Ramos (cell line): Measurements from ENCODE around the gene GSC.
"Not testable (repeated sequence)": the region's sequence is repeated elsewhere in the genome, so short reads cannot be mapped to it uniquely, and the experiment has no call there.

ENCODE experiments used
- in situ Hi-C: fragments of 300-500 bp; cut with MboI; formaldehyde crosslinking; loops from one replicate; pipeline ENCODE4 v1.14.3; 2022; ENCODE audit warnings: low sequenced_read_pairs; ENCODE audit not compliant: unreplicated experiment

The GSC gene

GRCh38 chr14:94769391-94770250 lies at the start of gene GSC:
Gene GSC (minus strand): TSS chr14:94770113. CDS start chr14:94770015, 98 bp downstream.
- in situ Hi-C loops: no loop called here

GRCh38 chr14:94819531-94819930 lies 49.6 kb upstream of the GSC start:
- in situ Hi-C loops: no loop called here

DNA sequence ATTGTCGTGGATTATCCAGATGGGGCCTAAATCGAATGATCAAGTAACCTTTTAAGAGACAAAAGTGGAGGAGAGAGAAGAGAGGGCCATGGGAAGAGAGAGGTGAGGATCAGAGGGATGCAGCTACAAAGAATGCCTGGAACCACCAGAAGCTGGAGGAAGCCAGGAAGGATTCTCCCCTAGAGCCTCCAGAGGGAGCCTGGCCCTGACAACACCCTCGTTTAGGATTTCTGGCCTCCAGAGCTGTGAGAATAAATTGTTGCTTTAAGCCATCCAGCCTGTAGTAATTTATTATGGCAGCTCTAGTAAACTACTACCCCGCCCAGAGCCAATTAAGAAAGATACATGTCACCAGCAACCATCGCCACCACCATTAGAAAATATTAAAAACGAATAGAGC lies 46.2 kb upstream of the GSC start:
- in situ Hi-C loops: no loop called here

- in situ Hi-C loops: no loop called here
These were observed 35.9 kb upstream of the GSC start for GRCh38 chr14:94805680-94806288.

DNA sequence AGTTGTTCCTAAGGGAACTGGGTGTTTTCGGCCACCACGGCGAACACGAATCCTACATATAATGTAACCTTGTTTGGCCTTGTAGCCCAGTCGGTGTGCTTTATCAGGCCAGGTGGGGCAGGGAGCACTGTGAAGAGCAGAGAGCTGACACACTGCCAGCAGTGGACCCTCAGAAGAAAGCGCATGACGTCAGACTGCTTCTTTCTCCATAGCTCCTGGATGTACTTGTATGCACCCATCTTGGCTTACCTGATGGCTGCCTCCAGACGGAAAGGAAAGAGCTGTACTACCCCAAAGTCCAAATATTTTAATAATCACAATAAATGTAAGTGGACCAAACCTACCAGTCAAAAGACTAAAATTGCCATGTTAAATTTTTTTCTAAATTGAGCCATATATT lies 31.3 kb upstream of the GSC start:
- in situ Hi-C loops: no loop called here

- in situ Hi-C loops: not testable (repeated sequence)
These were observed 30.9 kb upstream of the GSC start for GRCh38 chr14:94800764-94801163.

- in situ Hi-C loops: no loop called here
These were observed 28.0 kb upstream of the GSC start for GRCh38 chr14:94797887-94798286.

DNA sequence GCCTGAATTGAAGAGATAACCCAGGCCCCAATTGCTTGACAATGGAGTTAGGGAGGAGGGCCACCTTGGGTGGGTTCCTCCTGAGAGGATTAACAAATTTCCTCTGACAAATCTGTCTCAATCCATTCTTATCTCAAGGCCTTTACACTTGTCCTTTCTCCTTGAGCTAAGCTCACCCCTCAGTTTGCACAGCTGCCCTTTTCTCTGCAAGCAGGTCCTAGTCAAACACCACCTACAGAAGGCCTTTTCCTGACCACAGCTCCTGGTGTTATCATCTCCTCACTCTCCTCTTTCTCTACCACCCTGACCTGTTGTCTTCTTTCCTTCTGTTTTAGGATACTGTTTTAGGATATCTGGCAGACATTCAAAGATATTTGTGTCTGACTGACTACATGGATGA lies 26.4 kb upstream of the GSC start:
- in situ Hi-C loops: no loop called here

GRCh38 chr14:94795372-94795771 lies 25.5 kb upstream of the GSC start:
- in situ Hi-C loops: no loop called here

DNA sequence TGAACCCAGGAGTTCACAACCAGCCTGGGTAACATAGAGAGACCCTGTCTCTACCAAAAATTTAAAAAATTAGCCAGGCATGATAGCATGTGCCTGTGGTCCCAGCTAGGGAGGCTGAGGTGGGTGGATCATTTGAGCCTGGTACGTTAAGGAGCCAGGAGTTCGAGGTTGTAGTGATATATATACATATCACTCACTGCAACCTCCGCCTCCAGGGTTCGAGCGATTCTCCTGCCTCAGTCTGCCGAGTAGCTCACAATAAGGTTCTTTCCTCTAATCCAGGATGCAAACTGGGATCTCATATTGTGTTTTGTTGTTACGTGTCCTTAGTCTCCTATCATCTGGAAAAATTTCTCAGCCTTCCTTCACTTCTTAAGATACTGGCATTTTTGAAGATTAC lies 24.0 kb upstream of the GSC start:
- in situ Hi-C loops: no loop called here

- in situ Hi-C loops: no loop called here
These were observed 17.7 kb upstream of the GSC start for GRCh38 chr14:94787655-94788054.

GRCh38 chr14:94787092-94787491 lies 17.2 kb upstream of the GSC start:
- in situ Hi-C loops: no loop called here

DNA sequence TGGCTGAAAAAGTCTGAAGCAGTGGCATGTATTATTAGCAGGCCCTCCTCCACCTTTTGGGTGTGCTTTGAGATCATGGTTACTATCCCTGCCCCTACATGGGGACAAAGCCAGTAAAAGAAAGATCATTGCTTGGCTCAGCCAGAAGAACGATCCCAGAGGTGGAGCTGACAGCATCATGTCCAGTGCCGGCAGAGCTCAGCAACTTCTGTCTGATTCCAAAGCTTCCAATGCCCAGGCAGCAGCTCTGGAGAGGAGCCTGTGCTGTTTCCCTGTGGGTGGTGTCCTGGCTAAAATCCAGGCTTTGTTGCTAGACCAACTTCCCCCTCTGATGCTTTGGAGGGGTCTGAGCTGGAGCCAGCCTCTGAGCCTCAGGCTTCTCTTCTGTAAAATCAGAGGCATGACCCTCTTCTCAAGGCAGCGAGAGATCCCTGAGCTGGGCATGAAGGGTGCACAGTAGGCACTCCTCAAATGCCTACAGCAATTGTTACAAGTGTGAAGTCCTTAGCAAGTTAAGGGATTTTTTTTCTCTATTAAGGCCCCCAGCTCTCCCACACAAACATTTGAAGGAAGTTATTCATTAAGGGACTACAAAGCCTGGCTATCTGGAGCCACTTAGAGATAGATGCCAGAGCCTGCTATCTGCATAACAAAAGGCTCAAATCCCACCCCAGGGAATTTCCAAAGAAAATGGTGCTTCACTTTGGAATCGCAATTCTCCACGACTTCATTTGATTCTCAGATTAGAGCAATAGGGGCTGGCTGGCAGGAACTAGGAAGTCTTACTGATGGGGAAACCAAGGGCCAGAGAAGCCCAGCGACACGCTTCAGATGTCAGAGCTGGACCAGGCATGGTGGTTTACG lies 10.9 kb upstream of the GSC start:
- in situ Hi-C loops: no loop called here

DNA sequence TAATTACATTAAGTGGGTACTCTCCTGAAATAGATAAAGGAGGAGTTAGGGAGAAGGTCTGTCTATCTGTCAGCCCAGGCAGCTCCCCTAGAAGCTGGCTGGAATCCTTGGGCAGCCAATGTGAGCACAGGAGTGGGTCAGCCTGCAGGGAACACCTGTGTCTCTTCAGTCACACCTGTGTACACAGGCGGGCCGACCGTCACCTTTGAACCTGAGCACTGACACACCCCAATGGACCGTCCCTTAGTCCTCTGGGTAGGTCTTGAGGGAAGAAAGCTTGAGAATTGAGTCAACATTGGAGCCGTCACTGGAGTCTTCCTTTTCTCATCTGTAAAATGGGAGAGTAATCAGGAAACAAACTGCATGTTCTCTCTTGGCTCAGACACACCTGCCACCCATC lies 9.8 kb upstream of the GSC start:
- in situ Hi-C loops: no loop called here

DNA sequence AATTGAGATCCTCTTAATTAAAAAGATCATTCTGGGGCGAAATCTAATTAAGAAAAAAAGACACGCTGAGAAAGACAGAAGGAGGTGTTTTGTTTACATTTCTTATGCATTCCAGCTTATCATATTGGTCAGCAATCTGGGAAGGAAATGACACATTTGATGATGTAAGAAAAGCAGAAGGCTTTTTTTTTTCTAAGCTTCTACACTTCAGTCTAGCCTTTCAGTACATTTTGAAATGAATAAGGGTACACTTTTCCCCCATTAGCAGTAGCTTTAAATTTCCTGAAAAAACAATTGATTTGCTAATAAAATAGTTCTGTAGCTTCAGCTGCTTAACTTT lies 5.9 kb upstream of the GSC start:
- in situ Hi-C loops: no loop called here

GRCh38 chr14:94775091-94775870 lies 5.4 kb upstream of the GSC start:
- in situ Hi-C loops: no loop called here

DNA sequence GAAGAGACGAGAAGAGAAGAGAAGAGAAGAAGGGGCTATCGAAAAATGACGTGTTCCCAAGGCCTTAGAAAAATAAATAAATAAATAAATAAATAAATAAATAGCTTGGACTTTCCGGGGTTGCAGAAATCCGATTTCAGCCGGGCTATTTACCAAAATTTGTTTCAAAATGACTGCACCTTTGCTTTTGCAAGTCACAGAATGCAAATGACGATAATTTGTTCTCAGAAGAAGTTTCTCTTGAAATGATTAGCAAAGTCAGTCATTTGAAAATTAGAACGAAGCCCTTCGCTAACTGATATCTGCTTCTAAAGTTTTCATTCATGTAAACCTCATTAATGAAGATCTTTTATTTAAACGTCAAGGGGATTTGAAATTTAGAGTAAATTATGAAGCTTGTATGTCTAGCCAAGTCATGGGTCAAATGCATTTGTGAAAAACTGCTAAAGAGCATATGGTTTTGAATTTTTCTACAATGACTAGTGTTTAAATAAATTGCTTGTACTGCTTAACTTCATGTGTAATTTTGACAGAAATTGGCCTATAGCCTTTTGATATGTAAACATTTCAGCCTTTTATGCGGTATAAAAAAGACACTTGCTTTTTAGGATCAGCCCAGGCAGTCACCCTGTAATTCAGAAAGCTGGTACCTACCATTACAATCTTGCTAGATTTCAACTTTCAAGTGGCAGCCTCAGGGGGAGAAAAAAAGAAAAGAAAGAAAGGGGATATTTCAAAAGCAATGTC lies 4.6 kb upstream of the GSC start:
- in situ Hi-C loops: no loop called here

GRCh38 chr14:94773655-94774343 lies 3.9 kb upstream of the GSC start:
- in situ Hi-C loops: no loop called here

GRCh38 chr14:94773061-94773648 lies 3.2 kb upstream of the GSC start:
- in situ Hi-C loops: no loop called here
